Thyroid gland (tissue), 4 donors: ENCODE measurements around the gene RBM28. TPM values are rescaled to one million over a fixed set of nuclear protein-coding genes. Genes with fewer than 3 reads are reported as not detected.

Experiments used
- DNase-seq, 2 donors: peaks; one replicate each; pipeline ENCODE4 v3.0.0-alpha.2; 2019
- H3K27ac ChIP-seq, 3 donors: fragments of 200-600 bp; sonication (generic); 1 replicate in 2 of 3; 2 replicates in 1 of 3; pipeline ENCODE4 v1.5.1; 2016 to 2019; ENCODE audit warnings: mild to moderate bottlenecking in 1 of 3, moderate library complexity in 1 of 3
- H3K27me3 ChIP-seq: fragments of 200-600 bp; sonication (generic); one replicate; pipeline ENCODE4 v1.5.1; 2019
- H3K36me3 ChIP-seq, 2 donors: fragments of 200-600 bp; sonication (generic); one replicate each; pipeline ENCODE4 v1.5.1; 2016 to 2019
- H3K4me1 ChIP-seq, 2 donors: fragments of 200-600 bp; sonication (generic); one replicate each; pipeline ENCODE4 v1.5.1; 2017 to 2019
- H3K4me3 ChIP-seq, 3 donors: fragments of 200-600 bp; sonication (generic); replicated peaks in 1 of 3; 1 replicate in 2 of 3; 2 replicates in 1 of 3; pipeline ENCODE4 v1.5.1; 2016; ENCODE audit warnings: mild to moderate bottlenecking in 1 of 3
- H3K9me3 ChIP-seq: fragments of 200-600 bp; sonication (generic); one replicate; pipeline ENCODE4 v1.5.1; 2017
- CTCF ChIP-seq, 6 experiments: fragments of 200-600 bp in 3 of 6; fragments of 450-650 bp in 3 of 6; sonication (generic) in 3 of 6; IDR thresholded peaks; one replicate each; pipeline ENCODE4 v1.5.1; 2016 to 2019; ENCODE audit warnings: antibody characterized with exemption in 6 of 6, mild to moderate bottlenecking in 2 of 6, inconsistent platforms in 1 of 6, moderate library complexity in 1 of 6
- POLR2A ChIP-seq, 2 donors: fragments of 450-650 bp; IDR thresholded peaks; one replicate each; pipeline ENCODE4 v1.6.1; 2017; ENCODE audit warnings: antibody characterized with exemption in 2 of 2, mild to moderate bottlenecking in 2 of 2, moderate library complexity in 1 of 2
- WGBS, 2 donors: methylation state at CpG; one replicate each; pipeline ENCODE4 v1.1.5; 2017; 5-methylcytosine and 5-hydroxymethylcytosine counted together
- intact Hi-C: fragments of 100-400 bp; cut with DNase I; formaldehyde crosslinking; loops from one replicate; pipeline ENCODE4 v1.15.1; 2023
- total RNA-seq, 4 donors: library from RNA; depleted of rRNA; stranded (reverse); fragments of >200 nt; gene quantifications; one replicate each; pipeline ENCODE4 v1.2.3, GENCODE V29; 2016

Gene RBM28
- total RNA-seq, 4 donors from 2014 or later = 19.1 to 36.9 (median 27.7) TPM

GRCh38 chr7:128309976-128310375 is 33.7 kb downstream of the RBM28 start:
- WGBS, 2 donors = 88 to 91% methylated on average over 5 of the region's 5 CpGs
- Histone ChIP-seq H3K36me3 (peaks cover 56 to 63% of the 10 kb centered on the region in 2 donors), H3K9me3 (no peaks in the 10 kb centered on the region), H3K27me3 (no peaks in the 10 kb centered on the region), H3K27ac (no peak overlapping the region), H3K4me3 (no peak overlapping the region), H3K4me1 (no peaks in the 10 kb centered on the region)
- TF ChIP-seq POLR2A (IDR thresholded peaks at IDR 0.05) = no peak
- TF ChIP-seq CTCF (IDR thresholded peaks at IDR 0.05) = no peak
- intact Hi-C loops = no loop called here
- no peak for DNase-seq

GRCh38 chr7:128309124-128309523 is 34.6 kb downstream of the RBM28 start:
- 96 to 100% methylated on average over 6 of the region's 6 CpGs for WGBS, 2 donors
- TF ChIP-seq POLR2A (IDR thresholded peaks at IDR 0.05) (no peak), CTCF (IDR thresholded peaks at IDR 0.05) (no peak)
- Histone ChIP-seq H3K9me3 (no peaks in the 10 kb centered on the region), H3K4me1 (no peaks in the 10 kb centered on the region), H3K4me3 (no peak overlapping the region), H3K27ac (no peak overlapping the region), H3K27me3 (no peaks in the 10 kb centered on the region), H3K36me3 (peaks cover 47 to 55% of the 10 kb centered on the region in 2 donors)
- no peak for DNase-seq
- intact Hi-C loops = no loop called here

- no peaks in the 10 kb centered on the region for H3K9me3 ChIP-seq
- intact Hi-C loops = no loop called here
- 92 to 100% methylated on average over 1 to 2 of the region's 2 CpGs for WGBS, 2 donors
- no peak overlapping the region for H3K4me3 ChIP-seq
- no peaks in the 10 kb centered on the region for H3K4me1 ChIP-seq
- no peak for DNase-seq
- TF ChIP-seq POLR2A (IDR thresholded peaks at IDR 0.05) (no peak), CTCF (IDR thresholded peaks at IDR 0.05) (no peak)
- H3K27ac ChIP-seq = no peak overlapping the region
- H3K36me3 ChIP-seq = peaks cover 33 to 45% of the 10 kb centered on the region in 2 donors
- no peaks in the 10 kb centered on the region for H3K27me3 ChIP-seq
Observed at GRCh38 chr7:128307061-128307460, 36.6 kb downstream of the RBM28 start.

GRCh38 chr7:128304212-128304611 is 39.5 kb downstream of the RBM28 start:
- H3K27ac ChIP-seq = peak overlapping the region in 1 of 3 donors; percentile 5
- 27 to 50% methylated on average over 1 of the region's 1 CpG for WGBS, 2 donors

GRCh38 chr7:128303643-128304042 is 40.1 kb downstream of the RBM28 start:
- no peak overlapping the region for H3K4me3 ChIP-seq
- no peaks in the 10 kb centered on the region for H3K27me3 ChIP-seq
- H3K36me3 ChIP-seq = peaks cover 7 to 22% of the 10 kb centered on the region in 2 donors
- TF ChIP-seq CTCF (IDR thresholded peaks at IDR 0.05) (no peak), POLR2A (IDR thresholded peaks at IDR 0.05) (no peak)
- whole genome bisulfite sequencing, 2 donors = 87 to 91% methylated on average over 5 of the region's 5 CpGs
- DNase-seq = no peak
- no peaks in the 10 kb centered on the region for H3K4me1 ChIP-seq
- H3K9me3 ChIP-seq = no peaks in the 10 kb centered on the region
- intact Hi-C loops = no loop called here
- peak overlapping the region in 1 of 3 donors; percentile 5 for H3K27ac ChIP-seq

More at GRCh38 chr7:128304212-128304611, 39.5 kb downstream of the RBM28 start:
- DNase-seq = peak; percentile 80 to 88
- peaks cover 7 to 22% of the 10 kb centered on the region in 2 donors for H3K36me3 ChIP-seq
- TF ChIP-seq POLR2A (IDR thresholded peaks at IDR 0.05) (no peak), CTCF (IDR thresholded peaks at IDR 0.05) (no peak)
- H3K4me3 ChIP-seq = no peak overlapping the region
- no peaks in the 10 kb centered on the region for H3K4me1 ChIP-seq
- intact Hi-C loops = no loop called here
- no peaks in the 10 kb centered on the region for H3K27me3 ChIP-seq
- no peaks in the 10 kb centered on the region for H3K9me3 ChIP-seq
